Stomach (tissue), 4 donors: Measurements from ENCODE around the gene PGM5.
"Not testable (repeated sequence)": the region's sequence is repeated elsewhere in the genome, so short reads cannot be mapped to it uniquely, and the experiment has no call there.

ENCODE experiments used
- POLR2A ChIP-seq, 4 donors: fragments of 450-650 bp; IDR thresholded peaks; one replicate each; pipeline ENCODE4 v1.6.1; 2016; ENCODE audit warnings: antibody characterized with exemption in 4 of 4, control low read depth in 2 of 4, mild to moderate bottlenecking in 1 of 4, moderate library complexity in 1 of 4
- TF ChIP-seq, protein P1 (sequence below), 7 experiments: fragments of 450-650 bp in 4 of 7; fragments of 200-600 bp in 3 of 7; sonication (generic) in 3 of 7; IDR thresholded peaks; one replicate each; pipeline ENCODE4 v1.5.1; 2016 to 2019; ENCODE audit warnings: antibody characterized with exemption in 7 of 7, control low read depth in 2 of 7, mild to moderate bottlenecking in 1 of 7

DNA sequence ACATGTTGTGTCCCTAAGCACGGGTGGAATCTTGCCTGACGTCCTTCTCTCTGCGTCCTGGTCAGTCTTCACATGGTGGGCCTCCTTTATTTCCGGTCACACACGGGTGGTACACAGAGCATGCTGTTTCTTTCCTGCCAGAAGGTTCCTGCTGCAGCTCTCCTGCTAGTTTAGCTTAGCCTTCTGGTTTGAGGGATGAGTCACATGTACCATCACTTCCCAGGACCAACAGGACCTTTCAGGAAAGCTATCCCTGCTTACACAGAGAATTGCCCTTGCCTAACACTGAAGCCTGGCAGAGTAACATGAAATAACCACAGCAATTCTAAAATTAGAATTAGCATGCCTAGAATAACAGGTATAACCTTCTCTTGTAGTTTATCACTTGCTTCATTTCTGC lies 45.2 kb upstream of the PGM5 start:
- TF ChIP-seq, protein P1, sequence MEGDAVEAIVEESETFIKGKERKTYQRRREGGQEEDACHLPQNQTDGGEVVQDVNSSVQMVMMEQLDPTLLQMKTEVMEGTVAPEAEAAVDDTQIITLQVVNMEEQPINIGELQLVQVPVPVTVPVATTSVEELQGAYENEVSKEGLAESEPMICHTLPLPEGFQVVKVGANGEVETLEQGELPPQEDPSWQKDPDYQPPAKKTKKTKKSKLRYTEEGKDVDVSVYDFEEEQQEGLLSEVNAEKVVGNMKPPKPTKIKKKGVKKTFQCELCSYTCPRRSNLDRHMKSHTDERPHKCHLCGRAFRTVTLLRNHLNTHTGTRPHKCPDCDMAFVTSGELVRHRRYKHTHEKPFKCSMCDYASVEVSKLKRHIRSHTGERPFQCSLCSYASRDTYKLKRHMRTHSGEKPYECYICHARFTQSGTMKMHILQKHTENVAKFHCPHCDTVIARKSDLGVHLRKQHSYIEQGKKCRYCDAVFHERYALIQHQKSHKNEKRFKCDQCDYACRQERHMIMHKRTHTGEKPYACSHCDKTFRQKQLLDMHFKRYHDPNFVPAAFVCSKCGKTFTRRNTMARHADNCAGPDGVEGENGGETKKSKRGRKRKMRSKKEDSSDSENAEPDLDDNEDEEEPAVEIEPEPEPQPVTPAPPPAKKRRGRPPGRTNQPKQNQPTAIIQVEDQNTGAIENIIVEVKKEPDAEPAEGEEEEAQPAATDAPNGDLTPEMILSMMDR (IDR thresholded peaks at IDR 0.05) = not testable (repeated sequence)
- not testable (repeated sequence) for TF ChIP-seq POLR2A (IDR thresholded peaks at IDR 0.05)
